Measurements from ENCODE around the gene KHDC4.

- TF ChIP-seq EP300 (IDR thresholded peaks at IDR 0.05) (no peak), POLR2A (IDR thresholded peaks at IDR 0.05) (no peak)
Measured at GRCh38 chr1:155864393-155864792, 69.8 kb downstream of the KHDC4 start.

All from tibial nerve (tissue), 3 donors.